GM12891 (cell line): Measurements from ENCODE around the gene ST7.

ENCODE experiments used
- POLR2A ChIP-seq: IDR thresholded peaks from 2 replicates; pipeline ENCODE4 v1.6.1; 2011; ENCODE audit warnings: low read depth, low read length, control low read depth
- TAF1 ChIP-seq: IDR thresholded peaks from 2 replicates; pipeline ENCODE4 v1.6.1; 2011; ENCODE audit warnings: low read depth, low read length, control low read depth

GRCh38 chr7:116942504-116942903 lies 10.8 kb upstream of the ST7 start:
- TF ChIP-seq POLR2A (no peak), TAF1 (no peak)
